ENCODE results near the gene CRYGB.

CRYGB gene

DNA sequence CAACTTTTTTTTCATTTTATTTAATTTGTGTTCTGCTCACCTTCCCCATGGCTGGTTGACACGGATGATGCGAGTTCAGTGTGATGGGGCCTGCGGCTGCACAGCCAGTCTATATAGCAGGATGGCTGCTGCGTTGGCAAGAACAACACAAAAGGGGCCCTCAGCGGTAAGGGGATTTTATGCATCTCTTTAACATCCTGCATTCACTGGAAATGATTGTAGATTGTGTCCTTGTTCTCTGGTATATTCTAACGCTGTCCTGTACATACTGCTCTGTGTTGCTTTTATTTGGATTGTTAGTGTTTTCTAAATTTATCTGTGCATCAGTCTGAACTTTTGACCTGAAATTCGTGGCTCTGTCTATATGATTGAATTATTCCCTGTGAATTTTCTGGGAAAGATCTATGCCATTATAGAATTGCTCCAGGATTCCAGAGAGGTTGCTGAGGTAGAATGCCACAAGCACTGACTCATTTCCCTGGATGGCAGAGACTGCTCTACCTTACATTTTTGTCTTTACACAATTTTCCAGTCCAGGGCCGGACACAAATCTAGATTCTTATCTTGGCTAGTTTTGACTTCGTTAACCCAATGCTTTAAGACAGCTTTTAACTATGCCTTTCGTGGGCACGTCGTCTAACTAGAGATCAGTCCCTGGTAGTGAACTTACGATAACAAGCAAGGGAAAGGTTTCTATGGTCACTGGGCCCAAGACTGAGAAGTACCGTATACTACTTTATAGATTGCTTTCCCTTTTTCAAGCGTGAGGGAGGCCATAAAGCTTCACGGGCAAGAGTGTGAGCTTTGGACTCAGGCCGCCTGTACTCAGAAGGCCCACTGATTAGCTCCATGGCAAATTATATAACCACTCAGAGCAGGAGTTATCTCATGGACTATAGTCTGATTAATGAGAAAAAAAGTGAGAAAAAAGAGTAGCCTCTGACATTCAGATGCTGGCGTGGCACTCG is 15.9 kb downstream of the CRYGB start, which contains the start of gene CRYGC:
Gene CRYGC (minus strand): TSS at position 85 of the 968 bp plus-strand sequence. CDS start 36 bp downstream, at position 49.
- Histone ChIP-seq H3F3A (ENCODE audit: control insufficient read depth, insufficient read depth) (no peaks in the 10 kb centered on the region), H3K9me2 (replicated peaks; ENCODE audit: control insufficient read depth, low read length) (no peaks in the 10 kb centered on the region), H3K27me3 (ENCODE audit: control insufficient read depth, low read length) (peaks cover 3% of the 10 kb centered on the region), H3K4me2 (ENCODE audit: low read length) (no peak within 1 kb of the TSS), H3K36me3 (ENCODE audit: control insufficient read depth, low read length) (no peaks in the 10 kb centered on the region), H3K4me3 (ENCODE audit: low read length) (no peak within 1 kb of the TSS), H3K27ac (ENCODE audit: low read depth, low read length) (no peak within 1 kb of the TSS), H3K4me1 (ENCODE audit: control insufficient read depth, low read length) (no peaks in the 10 kb centered on the region), H4K20me1 (ENCODE audit: control insufficient read depth, insufficient read depth, low read depth, low read length) (no peaks in the 10 kb centered on the region), H3K79me2 (ENCODE audit: control insufficient read depth, low read length) (no peaks in the 10 kb centered on the region), H3K9me3 (ENCODE audit: control insufficient read depth, insufficient read depth, low read length) (no peaks in the 10 kb centered on the region)
- TF ChIP-seq CTCF (IDR thresholded peaks at IDR 0.05; ENCODE audit: low read depth, low read length, poor library complexity, severe bottlenecking): no peak
- no peak for TF ChIP-seq EZH2phosphoT487 (IDR thresholded peaks at IDR 0.05; ENCODE audit: borderline replicate concordance, low read length)

DNA sequence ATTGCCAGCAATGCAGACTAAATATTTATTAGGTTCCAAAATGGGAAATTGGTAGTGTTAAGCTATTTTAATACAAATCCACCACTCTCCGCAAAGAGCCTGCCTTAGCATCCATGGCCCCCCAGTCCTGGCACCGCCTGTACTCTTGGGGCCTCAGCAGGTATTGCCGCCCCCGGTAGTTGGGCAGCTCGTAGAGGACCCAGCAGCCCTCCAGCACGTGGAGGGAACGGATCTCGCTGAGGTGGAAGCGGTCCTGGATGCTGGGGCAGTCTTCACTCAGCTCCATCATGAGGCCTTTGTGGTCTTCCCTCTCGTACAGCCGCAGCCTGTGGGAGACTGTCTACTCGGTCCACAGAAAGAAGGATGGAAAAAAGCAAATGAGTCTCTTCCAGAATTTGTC is 17.8 kb downstream of the CRYGB start:
- no peak overlapping the region for H3K27ac ChIP-seq (ENCODE audit: low read depth, low read length)
- no peaks in the 10 kb centered on the region for H3K36me3 ChIP-seq (ENCODE audit: control insufficient read depth, low read length)
- no peaks in the 10 kb centered on the region for H3F3A ChIP-seq (ENCODE audit: control insufficient read depth, insufficient read depth)
- H3K4me3 ChIP-seq (ENCODE audit: low read length): no peak overlapping the region
- no peaks in the 10 kb centered on the region for H4K20me1 ChIP-seq (ENCODE audit: control insufficient read depth, insufficient read depth, low read depth, low read length)
- no peaks in the 10 kb centered on the region for H3K4me1 ChIP-seq (ENCODE audit: control insufficient read depth, low read length)
- H3K27me3 ChIP-seq (ENCODE audit: control insufficient read depth, low read length): peaks cover 13% of the 10 kb centered on the region
- no peak overlapping the region for H3K4me2 ChIP-seq (ENCODE audit: low read length)
- no peaks in the 10 kb centered on the region for H3K79me2 ChIP-seq (ENCODE audit: control insufficient read depth, low read length)
- TF ChIP-seq CTCF (IDR thresholded peaks at IDR 0.05; ENCODE audit: low read depth, low read length, poor library complexity, severe bottlenecking) (no peak), EZH2phosphoT487 (IDR thresholded peaks at IDR 0.05; ENCODE audit: borderline replicate concordance, low read length) (no peak)
- no peaks in the 10 kb centered on the region for H3K9me2 ChIP-seq (replicated peaks; ENCODE audit: control insufficient read depth, low read length)
- no peaks in the 10 kb centered on the region for H3K9me3 ChIP-seq (ENCODE audit: control insufficient read depth, insufficient read depth, low read length)

DNA sequence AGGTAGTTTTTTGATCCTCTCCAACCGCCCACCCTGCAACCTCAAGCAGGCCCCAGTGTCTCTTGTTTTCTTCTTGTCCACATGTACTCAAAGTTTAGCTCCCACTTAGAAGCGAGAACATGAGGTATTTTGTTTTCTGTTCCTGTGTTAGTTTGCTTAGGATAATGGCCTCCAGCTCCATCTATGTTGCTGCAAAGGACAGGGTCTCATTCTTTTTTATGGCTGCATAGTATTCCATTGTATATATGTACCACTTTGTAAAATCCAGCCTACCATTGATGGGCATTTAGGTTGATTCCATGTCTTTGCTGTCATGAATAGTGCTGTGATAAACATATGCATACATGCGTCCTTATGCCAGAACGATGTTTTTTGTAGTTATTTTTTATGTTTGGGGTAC is 18.9 kb downstream of the CRYGB start:
- no peak overlapping the region for H3K4me3 ChIP-seq (ENCODE audit: low read length)
- TF ChIP-seq EZH2phosphoT487 (IDR thresholded peaks at IDR 0.05; ENCODE audit: borderline replicate concordance, low read length): no peak
- no peak for TF ChIP-seq CTCF (IDR thresholded peaks at IDR 0.05; ENCODE audit: low read depth, low read length, poor library complexity, severe bottlenecking)
- H3K27me3 ChIP-seq (ENCODE audit: control insufficient read depth, low read length): peaks cover 13% of the 10 kb centered on the region
- no peaks in the 10 kb centered on the region for H3K9me2 ChIP-seq (replicated peaks; ENCODE audit: control insufficient read depth, low read length)
- H3F3A ChIP-seq (ENCODE audit: control insufficient read depth, insufficient read depth): no peaks in the 10 kb centered on the region
- no peak overlapping the region for H3K27ac ChIP-seq (ENCODE audit: low read depth, low read length)
- no peak overlapping the region for H3K4me2 ChIP-seq (ENCODE audit: low read length)
- no peaks in the 10 kb centered on the region for H3K4me1 ChIP-seq (ENCODE audit: control insufficient read depth, low read length)
- no peaks in the 10 kb centered on the region for H3K9me3 ChIP-seq (ENCODE audit: control insufficient read depth, insufficient read depth, low read length)
- no peaks in the 10 kb centered on the region for H4K20me1 ChIP-seq (ENCODE audit: control insufficient read depth, insufficient read depth, low read depth, low read length)
- no peaks in the 10 kb centered on the region for H3K79me2 ChIP-seq (ENCODE audit: control insufficient read depth, low read length)
- H3K36me3 ChIP-seq (ENCODE audit: control insufficient read depth, low read length): no peaks in the 10 kb centered on the region

All from DOHH2 (cell line).